Cardiac fibroblast (primary cell): ENCODE data around the gene GJB3.

ENCODE experiments used
- DNase-seq, 2 donors: peaks; one replicate each; pipeline versions ENCODE4 v3.0.0 to v3.0.0-alpha.2; 2010; ENCODE audit warnings: low read depth in 2 of 2
- H3K4me3 ChIP-seq, 2 donors: replicated peaks in 1 of 2; 1 replicate in 1 of 2; 2 replicates in 1 of 2; pipeline ENCODE4 v1.5.1; 2011; ENCODE audit warnings: low read depth in 2 of 2, low read length in 2 of 2, mild to moderate bottlenecking in 2 of 2, moderate library complexity in 1 of 2
- TF ChIP-seq, protein P1 (sequence below): IDR thresholded peaks from one replicate; pipeline ENCODE4 v1.5.1; 2011; ENCODE audit warnings: low read depth, mild to moderate bottlenecking, low read length, inconsistent platforms

The GJB3 gene

DNA sequence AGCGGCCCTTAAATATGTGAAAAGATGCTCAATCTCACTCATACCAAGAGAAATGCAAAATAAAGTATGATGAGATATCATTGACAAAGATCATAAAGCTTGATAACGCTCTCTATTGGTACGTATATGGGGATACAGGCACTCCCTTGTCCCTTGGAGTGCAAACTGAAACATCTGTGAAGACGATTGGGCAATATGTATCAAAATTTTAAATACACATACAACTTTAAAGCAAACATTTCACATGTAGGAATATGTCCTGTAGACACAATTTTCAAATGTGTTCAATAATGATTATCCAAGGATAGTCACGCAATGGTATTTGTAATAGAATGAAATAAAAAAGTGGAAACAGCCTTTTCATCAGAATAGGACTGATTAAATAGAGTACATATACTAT lies 2.0 kb upstream of the GJB3 start:
- no peak for DNase-seq
- TF ChIP-seq, protein P1, sequence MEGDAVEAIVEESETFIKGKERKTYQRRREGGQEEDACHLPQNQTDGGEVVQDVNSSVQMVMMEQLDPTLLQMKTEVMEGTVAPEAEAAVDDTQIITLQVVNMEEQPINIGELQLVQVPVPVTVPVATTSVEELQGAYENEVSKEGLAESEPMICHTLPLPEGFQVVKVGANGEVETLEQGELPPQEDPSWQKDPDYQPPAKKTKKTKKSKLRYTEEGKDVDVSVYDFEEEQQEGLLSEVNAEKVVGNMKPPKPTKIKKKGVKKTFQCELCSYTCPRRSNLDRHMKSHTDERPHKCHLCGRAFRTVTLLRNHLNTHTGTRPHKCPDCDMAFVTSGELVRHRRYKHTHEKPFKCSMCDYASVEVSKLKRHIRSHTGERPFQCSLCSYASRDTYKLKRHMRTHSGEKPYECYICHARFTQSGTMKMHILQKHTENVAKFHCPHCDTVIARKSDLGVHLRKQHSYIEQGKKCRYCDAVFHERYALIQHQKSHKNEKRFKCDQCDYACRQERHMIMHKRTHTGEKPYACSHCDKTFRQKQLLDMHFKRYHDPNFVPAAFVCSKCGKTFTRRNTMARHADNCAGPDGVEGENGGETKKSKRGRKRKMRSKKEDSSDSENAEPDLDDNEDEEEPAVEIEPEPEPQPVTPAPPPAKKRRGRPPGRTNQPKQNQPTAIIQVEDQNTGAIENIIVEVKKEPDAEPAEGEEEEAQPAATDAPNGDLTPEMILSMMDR: no peak
- no peak overlapping the region for H3K4me3 ChIP-seq

GRCh38 chr1:34779526-34779925 lies 1.5 kb upstream of the GJB3 start:
- TF ChIP-seq, protein P1: no peak
- DNase-seq: no peak
- no peak overlapping the region for H3K4me3 ChIP-seq

GRCh38 chr1:34779962-34780361 lies 1.1 kb upstream of the GJB3 start:
- no peak for DNase-seq
- TF ChIP-seq, protein P1: no peak
- H3K4me3 ChIP-seq: no peak overlapping the region

- TF ChIP-seq, protein P1: no peak
- H3K4me3 ChIP-seq: no peak overlapping the region
- DNase-seq: no peak
These were observed 486 bp upstream of the GJB3 start for GRCh38 chr1:34780528-34780927.

GRCh38 chr1:34781844-34782391 lies 904 bp downstream of the GJB3 start:
- TF ChIP-seq, protein P1: no peak
- H3K4me3 ChIP-seq: no peak overlapping the region
- no peak for DNase-seq

DNA sequence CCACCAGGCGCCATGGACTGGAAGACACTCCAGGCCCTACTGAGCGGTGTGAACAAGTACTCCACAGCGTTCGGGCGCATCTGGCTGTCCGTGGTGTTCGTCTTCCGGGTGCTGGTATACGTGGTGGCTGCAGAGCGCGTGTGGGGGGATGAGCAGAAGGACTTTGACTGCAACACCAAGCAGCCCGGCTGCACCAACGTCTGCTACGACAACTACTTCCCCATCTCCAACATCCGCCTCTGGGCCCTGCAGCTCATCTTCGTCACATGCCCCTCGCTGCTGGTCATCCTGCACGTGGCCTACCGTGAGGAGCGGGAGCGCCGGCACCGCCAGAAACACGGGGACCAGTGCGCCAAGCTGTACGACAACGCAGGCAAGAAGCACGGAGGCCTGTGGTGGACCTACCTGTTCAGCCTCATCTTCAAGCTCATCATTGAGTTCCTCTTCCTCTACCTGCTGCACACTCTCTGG lies 3.8 kb downstream of the GJB3 start:
- no peak overlapping the region for H3K4me3 ChIP-seq
- TF ChIP-seq, protein P1: no peak
- no peak for DNase-seq

GRCh38 chr1:34785231-34785874 lies 4.3 kb downstream of the GJB3 start:
- H3K4me3 ChIP-seq: no peak overlapping the region
- TF ChIP-seq, protein P1: no peak
- DNase-seq: no peak
